HG02610 (cell line): ENCODE data around the gene ZNF723.
"Not testable (repeated sequence)": the region's sequence is repeated elsewhere in the genome, so short reads cannot be mapped to it uniquely, and the experiment has no call there.

Experiments
- ATAC-seq: cut with Tn5 transposase; IDR thresholded peaks from one replicate; pipeline ENCODE4 v1.9.1; 2021; ENCODE audit warnings: mild to moderate bottlenecking, moderate library complexity; ENCODE audit not compliant: unreplicated experiment

ZNF723 gene

DNA sequence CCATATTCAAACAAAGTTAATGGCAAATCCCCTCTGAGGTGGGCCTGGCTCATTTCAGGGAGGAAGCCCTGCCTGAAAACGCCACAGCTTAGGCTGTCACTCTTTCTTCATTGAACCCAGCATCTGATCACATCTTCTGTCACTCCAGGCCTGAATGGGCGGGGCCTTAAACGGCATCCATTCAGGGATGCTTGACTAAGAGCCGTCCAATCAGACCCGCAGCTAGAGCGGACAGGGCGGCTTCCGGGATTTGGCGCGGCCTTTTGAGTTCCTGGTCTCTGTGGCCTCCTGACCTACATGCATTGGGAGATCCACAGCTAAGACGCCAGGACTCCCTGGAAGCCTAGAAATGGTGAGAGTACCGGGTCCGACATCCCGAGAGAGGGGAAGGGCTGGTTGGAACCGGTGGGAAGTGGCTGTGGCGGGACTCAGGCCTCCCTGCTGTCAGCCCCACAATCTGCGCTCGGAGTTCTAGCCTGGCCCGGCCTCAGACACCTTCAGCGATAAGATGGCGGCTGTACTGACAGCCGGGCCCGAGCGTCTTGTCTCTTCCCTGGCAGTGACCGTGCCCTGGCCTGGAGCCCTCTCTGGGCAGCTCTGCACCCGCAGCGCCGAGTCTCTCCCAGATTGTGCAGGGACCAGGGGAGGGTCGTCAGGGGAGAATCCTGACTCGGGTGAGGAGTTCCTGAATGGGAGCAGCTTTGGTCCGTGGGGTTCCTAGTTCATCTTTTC lies at the start of gene ZNF723:
Gene ZNF723, plus strand, starts transcription at position 261 of the 732 bp plus-strand sequence. Its CDS starts 89 bp downstream, at position 350.
- no peak for ATAC-seq

DNA sequence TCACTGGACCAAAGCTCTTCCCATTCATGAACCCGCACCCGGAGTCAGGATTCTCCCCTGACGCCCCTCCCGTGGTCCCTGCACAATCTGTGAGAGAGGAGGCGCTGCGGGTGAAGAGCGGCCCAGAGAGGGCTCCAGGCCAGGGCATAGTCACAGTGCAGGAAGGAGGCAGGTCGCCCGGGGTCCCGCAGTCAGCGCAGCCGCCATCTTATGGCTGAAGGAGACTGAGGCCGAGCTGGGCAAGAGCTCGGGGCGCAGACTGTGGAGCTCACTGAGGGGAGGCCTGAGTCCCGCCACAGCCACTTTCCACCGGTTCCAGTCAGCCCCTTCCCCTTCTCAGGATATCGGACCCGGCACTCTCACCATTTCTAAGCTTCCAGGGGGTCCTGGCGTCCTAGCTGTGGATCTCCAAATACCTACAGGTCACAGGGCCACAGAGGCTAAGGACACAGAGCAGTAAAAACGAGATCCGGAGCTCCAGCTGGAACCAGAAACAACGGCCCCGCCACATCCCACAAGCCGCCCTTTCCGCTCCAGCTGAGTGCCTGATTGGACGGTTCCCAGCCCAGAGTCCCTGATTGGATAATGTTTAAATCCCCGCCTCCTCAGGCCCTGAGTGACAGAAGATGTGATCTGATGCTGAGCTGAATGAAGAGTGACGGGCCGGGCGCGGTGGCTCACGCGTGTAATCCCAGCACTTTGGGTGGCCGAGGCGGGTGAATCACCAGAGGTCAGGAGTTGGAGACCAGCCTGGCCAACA lies 48.3 kb upstream of the ZNF723 start, which contains the start of gene ZNF99:
Gene ZNF99, minus strand, starts transcription at position 501 of the 760 bp plus-strand sequence. Its CDS starts 135 bp downstream, at position 366.
- no peak for ATAC-seq

DNA sequence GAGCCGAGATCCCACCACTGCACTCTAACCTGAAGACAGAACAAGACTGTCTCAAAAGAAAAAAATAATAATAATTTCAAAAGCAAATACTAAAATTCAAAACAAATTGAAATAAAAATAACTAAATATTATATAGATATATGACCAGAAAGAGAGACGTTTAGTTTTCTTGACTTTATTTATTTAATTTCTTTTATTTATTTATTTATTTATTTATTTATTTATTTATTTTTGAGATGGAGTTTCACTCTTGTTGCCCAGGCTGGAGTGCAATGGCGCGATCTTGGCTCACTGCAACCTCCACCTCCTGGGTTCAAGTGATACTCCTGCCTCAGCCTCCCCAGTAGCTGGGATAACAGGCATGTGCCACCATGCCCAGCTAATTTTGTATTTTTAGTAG lies 39.2 kb upstream of the ZNF723 start:
- ATAC-seq, result not testable (repeated sequence)

DNA sequence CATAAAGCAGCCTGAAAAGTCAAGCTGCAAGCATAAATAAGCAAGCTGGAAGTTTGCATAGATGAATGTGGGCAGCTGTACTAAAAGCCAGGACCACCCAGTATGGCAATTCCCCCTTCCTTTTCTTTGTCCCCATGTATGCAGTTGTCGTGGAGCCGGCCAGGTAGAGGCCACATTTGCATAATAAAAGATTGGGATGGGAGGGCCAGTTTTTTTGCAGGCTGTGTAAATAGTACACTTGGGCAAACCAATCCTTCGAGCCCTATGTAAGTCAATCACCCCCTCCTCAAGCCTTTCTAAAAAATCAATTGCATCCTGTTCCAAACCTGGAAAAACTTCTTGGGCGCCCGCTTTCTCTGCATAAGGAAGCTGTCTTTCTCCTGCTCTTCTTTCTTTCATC lies 35.1 kb upstream of the ZNF723 start:
- ATAC-seq, result no peak

DNA sequence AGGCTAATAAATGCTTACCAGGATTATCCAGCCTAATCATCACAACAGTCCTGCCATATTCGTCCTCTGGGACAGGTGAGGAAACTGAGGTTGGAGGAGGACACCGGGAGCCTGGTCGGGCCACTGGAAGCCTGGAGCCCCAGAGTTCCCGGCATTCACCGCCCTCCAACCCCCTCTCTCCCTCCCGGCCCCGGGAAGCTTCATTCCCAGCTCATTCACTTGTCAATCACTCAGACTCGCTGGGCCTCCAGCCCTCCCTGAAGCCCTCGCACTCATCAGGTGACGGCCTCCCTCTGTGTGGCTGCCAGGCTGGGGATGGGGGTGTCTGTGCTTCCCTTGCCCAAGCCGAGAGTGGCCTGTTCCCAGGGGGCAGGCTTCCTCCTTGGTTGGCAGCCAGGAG lies 25.7 kb upstream of the ZNF723 start:
- ATAC-seq, result no peak

DNA sequence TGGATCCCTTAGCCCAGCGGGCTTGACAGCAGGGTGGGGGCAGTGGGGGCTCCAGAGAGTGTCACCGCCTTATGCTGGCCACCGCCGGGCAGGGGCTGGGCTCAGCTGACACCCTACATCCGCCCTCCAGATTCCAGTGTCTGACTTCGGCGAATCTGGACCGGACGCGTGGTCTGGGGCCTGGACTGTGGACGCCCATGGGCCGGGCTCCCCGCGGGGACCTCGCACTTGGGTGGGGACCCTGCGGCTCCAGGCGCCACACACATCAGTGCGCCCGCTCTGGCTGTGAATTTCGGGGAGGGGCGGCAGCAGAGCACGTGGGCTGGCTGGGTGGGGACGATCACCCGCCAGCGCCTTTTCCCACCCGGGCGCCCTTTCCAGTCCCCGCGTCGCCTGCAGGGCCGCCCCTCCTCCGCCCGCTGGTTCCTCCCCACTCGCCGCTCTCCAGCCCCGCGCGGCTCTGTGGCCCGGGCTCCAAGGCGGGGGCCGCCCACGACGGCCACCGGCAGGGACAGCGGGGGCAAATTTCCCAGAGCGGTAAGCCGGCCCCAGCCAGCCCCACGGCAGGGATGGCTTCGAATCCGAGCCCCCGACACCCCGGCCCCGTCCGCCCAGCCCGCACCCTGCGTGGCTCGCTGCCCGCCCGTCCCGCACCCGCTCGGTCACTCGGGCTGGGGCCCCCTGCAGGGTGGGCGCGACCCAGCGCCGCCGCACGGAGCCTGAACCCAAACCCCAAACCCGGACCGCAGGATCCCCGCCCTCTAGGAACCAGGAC lies 24.8 kb upstream of the ZNF723 start:
- ATAC-seq, result no peak

DNA sequence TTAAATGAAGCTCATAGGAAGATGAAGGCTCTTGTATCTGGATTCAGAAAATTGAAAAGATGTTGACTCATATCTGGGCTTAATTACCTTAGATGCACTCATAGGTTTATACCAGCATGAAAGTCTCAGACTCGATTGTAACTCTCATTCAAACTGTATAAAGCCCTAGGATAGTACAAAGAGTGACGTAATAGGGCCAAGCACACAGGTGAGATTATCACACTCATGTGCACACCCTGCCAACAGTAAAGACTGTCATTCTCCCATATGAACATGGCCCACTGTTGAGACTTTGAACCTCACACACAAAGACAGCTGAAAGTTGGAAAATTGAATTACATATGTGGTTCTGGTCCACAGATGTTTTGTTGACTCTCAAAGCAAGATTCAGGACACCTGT lies 18.0 kb upstream of the ZNF723 start:
- no peak for ATAC-seq

DNA sequence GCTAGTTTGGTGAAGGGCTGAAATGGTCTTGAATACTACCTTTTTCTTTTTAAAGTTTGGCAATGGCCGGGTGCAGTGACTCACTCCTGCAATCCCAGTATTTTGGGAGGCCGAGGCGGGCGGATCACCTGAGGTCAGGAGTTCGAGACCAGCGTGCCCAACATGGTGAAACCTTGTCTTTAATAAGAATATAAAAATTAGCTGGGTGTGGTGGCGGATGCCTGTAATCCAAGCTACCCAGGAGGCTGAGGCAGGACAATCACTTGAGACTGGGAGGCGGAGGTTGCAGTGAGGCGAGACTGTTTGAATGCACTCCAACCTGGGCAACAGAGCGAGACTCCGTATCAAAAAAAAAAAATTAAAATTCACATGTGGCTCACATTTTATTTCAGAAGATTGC lies 880 bp upstream of the ZNF723 start:
- ATAC-seq, result no peak

DNA sequence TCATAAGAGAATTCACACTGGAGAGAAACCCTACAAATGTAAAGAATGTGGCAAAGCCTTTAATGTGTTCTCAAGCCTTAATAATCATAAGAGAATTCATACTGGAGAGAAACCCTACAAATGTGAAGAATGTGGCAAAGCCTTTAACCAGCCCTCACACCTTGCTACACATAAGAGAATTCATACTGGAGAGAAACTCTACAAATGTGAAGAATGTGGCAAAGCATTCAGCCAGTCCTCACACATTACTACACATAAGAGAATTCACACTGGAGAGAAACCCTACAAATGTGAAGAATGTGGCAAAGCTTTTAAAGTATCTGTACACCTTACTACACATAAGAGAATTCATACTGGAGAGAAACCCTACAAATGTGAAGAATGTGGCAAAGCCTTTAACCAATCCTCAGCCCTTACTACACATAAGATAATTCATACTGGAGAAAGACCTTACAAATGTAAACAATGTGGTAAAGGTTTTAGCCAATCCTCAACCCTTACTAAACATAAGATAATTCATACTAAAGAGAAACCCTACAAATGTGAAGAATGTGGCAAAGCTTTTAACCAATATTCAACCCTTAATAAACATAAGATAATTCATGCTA lies 25.7 kb downstream of the ZNF723 start:
- ATAC-seq, result not testable (repeated sequence)

DNA sequence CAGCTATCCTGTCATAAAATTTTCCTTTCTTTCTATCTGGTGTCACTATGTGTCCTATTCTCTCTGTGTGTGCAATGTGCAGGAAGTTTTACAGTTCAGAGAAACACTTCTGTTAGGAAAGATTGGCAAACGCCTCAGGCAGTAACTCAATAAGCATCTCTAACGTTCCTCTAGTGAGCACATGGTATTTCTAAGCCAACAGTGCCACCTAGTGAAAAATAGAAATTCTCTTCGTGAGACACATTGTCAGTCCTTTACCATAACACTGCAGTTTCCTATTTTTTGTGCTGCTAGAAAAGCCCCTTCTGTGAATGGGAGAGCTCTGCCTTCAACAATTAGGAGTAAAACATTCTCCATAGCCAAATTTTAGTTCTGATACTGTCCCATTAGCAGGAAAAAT lies 50.7 kb downstream of the ZNF723 start:
- ATAC-seq, result no peak

DNA sequence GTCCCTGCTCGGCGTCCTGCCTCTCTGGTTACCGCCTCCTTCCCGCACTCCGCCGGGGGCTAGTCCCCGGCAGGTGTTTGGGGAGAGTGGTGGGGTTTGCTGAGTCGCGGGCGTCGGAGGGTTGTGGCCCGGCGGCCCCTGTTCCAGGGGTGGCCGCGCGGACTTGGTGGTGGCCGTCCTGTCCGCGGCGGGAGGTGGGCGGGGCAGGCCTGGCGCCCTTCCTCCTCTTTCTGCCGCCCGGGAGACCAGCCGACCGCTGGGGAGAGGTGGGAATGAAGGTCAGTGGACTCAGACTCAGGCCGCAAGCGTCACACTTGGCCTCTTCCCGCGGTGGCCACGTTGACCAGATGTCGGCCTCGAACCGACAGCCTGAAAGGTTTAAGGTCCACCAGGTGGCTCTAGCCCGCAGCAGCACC lies 61.8 kb downstream of the ZNF723 start:
- no peak for ATAC-seq

DNA sequence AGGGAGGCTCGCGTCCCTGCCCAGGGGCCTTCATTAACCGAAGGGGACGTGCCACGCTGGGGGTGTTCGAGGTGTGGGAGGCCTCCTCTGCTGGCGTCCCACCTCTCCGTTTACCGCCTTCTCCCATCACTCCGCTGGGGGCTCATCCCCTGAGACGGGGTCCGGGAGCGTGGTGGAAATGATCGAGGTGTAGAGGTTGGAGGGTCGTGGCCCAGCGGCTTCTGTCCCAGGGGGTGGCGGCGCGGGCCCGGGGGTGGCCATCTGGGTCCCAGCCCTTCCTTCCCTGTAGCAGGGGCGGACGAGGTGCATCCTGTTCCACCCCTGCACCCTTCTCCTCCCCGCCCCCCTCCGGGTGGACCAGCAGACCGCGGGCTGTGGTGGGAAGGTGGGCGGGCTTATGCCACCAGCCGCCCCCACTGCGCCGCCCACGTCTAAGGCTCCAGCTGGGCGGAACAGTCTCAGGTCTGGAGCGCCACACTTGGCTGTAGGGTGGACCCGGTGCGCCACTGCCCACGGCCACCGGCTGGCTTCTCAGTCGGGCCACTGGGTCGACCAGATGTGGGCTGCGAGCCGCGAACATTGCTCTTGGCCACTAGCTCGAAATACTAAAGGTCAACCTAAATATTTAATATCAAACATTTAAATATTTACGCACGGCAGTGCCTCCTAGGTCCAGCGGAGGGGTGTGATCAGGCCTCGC lies 69.5 kb downstream of the ZNF723 start:
- no peak for ATAC-seq
